HG03432 (cell line): ENCODE data around the gene ARL15.
A peak's percentile ranks its signal among the peaks of the same experiment; 100 is the strongest.

Experiments used
- ATAC-seq: cut with Tn5 transposase; IDR thresholded peaks from one replicate; pipeline ENCODE4 v1.9.1; 2021; ENCODE audit warnings: mild to moderate bottlenecking, moderate library complexity; ENCODE audit not compliant: unreplicated experiment

ARL15 gene

DNA sequence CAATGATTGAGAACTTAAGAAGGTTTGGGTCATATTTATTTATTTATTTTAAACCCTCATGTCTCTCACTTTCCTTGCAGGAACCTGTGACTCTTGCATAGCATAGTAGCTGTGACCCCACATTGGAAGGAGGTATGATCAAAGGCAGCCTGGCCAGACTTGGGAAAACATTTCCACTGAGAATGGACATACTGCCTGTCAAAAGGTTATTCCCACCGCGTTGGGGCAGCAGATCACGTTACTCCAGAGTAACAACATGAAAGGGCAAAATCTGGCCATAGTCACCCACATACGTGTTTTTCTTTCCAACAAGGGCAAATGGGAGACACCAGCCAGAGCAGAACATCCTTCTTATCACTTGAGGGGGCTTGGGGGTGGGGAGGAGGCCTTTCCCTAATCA, 95.7 kb downstream of the ARL15 start:
- ATAC-seq, result no peak

DNA sequence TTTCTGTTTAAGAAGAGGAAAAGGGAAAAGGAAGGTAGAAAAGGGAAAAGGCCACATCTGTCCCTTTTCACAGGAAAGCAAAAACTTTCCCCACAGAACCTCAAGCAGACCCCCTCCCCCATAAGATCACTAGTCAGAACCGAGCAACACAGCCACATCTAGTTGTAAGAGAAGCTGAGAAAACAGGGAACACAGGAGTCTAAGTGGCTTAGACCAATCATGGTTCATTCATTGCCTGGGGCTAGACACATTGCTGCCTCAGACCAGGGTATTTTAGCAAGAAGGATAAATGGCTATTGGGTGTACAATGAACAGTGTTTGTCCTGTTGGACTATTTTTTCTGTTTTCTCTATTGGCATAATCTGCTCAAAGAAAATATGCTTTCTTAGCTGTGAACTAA, 98.0 kb downstream of the ARL15 start:
- ATAC-seq, result no peak

DNA sequence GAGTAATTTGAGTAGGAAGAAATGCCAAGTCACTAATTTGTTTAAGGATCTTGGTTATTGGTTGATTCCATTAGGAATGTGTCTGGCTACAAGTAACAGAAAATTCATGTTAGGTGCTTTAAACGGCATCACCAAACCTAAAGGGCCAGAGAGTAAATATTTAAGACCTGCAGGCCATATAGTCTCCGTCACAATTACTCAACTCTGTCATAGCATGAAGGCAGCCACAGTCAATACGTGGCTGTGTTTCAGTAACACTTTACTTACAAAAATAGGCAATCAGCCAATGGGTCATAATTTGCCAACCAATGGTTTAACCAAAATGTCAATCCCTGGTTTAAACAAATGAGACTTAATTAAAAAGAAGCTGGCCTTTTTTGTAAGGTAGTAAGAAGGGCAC, 98.5 kb downstream of the ARL15 start:
- ATAC-seq, result no peak

DNA sequence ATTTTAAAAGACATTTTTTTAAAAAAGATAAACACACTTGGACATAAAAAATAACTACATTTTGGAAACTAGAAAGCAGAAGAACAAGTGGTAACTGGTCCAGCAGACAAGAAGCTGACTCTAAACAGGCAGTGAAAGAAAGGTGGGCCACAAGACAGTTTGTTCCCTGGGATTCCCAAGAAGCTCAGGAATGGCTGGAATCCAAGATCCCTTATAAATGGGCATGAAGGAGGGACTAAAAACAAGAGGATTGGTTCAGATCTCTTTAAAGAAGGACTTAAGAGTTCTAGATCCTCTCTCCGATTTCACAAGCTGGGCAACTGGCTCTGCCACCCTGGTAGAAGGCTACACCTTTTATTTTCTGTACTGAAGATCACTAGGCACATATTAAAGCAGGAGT, 102.8 kb downstream of the ARL15 start:
- ATAC-seq, result no peak

DNA sequence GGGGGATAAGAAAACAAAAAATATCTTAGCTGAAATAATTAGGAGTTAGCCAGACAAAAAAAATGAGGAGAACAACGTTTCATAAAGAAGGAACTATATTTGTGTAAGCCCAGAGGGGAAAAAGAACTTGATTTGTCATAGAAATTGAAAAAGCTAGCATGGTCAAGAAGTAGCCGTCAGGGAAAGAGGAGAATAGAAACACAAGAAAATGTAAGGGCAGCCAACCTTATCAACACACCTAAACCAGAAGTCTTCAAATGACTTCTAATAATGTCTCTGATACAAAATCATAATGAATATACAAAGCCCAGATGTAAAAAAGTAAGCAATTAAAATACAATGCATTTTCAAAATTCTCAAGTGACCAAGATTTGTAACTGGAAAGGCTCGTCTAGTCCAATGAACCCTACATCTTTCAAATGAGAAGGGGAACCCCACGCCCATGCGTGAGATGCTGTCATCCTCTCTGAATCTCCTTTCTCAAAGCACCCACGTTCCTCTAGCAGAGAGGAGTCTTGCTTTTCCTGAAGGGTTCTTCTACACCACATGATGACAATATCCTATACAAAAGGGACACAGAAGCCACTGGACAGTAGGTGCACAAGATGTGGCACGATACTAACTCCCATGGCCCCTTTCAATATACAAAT, 103.7 kb downstream of the ARL15 start:
- ATAC-seq, result no peak

DNA sequence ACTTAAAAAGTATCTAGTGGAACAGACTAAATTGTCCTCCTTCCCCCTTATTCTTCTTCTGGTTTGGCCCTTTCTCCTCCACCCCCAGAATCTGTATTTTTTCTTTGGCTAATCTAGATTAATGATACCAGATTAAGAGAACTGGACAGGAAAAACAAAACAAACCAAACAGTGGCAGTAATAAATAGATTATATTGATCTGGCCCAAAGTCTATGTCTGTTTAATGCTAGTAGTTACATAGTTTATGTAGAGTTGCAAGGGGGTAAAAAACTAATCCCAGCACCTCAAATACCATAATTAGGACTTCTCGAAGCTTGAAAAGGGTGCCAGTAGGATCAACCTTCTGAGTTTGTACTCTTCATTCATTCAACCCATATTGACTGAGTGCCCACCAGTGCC, 104.5 kb downstream of the ARL15 start:
- ATAC-seq, result no peak

DNA sequence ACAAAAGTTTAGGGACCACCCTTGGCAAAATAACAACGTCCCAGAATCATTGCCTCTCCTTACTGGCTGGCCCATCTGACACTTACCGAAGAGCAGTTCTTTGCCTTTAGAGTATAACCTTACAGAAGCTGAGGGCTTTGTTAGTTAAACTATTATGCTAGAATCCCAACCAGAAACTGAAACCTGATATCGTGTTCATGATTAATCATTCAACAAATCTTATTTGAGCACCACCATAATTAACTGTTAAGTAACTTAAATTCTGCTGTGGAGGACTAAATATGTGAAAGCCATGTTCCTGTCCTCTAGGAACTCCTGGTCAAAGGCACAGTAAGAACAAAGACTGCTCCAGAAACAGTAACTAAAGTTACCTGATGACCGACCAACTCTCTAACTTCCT, 104.9 kb downstream of the ARL15 start:
- no peak for ATAC-seq

DNA sequence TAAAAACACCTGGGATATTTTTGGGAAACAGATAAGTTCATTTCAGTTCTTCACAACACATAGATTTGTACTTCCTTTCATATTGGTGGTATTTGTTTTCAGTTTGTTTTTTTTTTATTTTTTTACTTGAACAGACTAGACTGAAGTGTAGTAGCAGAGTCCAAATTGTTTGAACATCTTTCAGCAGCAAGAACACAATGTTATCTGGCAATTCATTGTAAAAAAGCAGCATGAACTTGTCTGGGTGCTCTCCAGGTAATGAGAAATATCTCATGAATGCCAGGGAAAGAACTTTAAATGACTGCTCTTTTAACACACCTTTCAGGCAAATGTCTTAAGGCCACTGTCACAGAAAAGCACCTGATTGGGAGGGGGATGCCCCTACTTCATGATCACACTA, 113.4 kb downstream of the ARL15 start:
- ATAC-seq, result no peak

DNA sequence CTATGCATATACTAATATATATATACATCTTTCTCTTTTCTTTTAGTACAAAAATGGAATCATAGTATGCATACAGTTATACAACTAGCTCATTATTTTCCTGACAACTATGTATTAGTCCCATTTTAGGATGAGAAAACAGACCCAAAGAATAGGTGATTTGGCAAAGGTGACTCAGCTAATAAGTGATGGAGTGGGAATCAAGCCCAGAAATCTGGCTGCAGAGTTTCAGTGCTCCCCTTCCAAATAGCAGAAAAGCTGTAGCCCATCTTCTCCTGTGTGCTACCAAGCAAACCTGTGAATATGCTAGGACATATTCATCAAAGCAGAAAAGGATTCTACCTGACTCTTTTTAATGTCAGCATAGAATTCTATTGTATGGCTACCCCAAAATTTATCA, 114.7 kb downstream of the ARL15 start:
- no peak for ATAC-seq

DNA sequence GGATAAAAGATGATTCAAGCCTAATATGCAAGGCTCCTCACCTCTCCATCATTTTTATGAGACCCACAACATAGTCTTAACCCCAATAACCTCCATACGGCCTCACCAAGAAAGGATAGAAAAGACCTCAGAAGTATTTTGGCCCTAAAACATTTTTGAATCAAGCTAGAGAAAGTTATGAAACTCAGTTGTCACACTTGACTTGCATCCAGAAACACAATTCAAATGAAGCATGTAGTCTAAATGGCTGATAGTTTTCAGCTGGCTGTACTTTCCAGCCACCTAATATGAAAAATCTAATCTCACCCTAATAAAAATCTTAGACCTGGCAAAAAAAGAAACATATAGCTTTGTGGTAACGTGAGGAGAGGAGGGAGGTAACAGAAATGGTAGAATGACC, 116.1 kb downstream of the ARL15 start:
- no peak for ATAC-seq

DNA sequence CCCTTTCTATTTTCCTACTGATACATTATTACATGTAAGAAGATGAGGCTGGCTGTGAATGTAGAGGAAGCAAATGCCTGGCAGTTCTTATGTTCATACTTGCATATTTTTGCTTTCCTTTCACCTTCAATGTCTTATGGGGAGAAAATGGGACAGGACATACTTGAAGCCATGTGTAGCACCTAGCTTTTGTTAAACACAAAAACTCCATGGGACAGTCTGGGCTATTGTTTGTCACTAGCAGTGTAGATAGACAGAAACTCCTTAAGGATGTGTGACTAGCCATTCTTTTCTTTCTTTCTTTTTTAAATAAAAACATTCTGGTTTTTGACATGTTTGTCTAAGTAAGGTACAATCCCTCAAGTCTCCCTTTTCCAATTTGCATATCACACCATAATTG, 122.7 kb downstream of the ARL15 start:
- ATAC-seq, result no peak

DNA sequence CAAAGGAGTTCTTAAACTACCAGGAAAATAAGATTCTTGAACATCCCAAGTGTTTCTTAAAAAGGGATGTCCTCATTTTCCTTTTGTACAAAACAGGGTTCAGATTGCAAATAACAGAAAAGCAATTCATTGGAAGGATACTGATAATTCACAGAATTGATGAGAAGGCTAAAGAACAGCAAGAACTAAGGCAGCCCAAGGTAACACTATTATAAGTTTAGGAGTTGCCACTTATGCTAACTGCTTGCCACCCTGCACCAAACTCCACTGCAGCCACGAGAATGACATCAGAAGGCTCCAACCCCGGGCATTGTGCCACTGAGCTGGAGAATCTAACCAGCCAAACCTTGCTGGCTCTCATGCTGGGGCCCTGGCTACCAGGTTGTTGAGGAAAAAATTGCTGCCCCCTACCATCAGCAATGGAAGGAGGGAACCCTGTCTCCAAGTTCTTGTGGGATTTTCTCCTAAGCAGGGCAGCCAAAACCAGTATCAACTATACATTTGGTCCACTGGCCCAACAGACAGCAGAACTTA, 123.4 kb downstream of the ARL15 start:
- no peak for ATAC-seq

DNA sequence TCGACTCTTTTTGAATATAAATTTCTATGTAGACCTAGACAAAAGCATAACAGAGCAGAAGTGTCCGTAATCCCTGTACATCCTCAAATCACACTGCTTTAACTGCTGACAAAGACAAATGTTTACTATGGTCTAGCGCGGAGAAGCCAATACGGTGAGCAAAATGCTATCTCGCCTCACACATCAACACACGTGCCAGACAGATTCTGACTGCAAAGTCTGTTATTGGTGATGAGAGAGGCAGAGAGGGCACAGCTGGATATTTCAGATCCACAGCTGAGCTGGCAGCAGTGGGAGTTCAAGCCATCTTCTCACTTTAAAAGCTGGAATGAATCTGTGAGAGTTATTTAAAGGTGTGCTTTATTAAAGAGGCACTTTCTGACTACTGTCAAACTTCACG, 124.3 kb downstream of the ARL15 start:
- ATAC-seq, result no peak

DNA sequence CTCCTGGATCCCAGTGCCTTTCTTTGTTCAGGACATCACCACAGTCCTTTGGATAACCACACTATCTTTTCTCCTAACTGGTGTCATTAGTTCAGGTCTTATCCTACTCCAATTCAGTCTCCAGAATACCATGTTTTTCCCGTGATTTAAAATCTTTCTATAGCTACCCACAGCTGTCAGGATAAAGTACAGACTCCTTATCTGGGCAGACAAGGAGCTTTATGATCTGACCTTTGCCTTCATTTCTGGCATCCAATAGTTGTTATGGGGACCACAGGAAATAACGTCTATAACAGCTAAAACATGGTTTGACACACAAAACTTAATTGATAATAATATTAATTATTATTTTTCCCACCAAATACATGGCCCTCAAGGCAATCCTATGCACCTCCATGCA, 125.6 kb downstream of the ARL15 start:
- ATAC-seq, result no peak

DNA sequence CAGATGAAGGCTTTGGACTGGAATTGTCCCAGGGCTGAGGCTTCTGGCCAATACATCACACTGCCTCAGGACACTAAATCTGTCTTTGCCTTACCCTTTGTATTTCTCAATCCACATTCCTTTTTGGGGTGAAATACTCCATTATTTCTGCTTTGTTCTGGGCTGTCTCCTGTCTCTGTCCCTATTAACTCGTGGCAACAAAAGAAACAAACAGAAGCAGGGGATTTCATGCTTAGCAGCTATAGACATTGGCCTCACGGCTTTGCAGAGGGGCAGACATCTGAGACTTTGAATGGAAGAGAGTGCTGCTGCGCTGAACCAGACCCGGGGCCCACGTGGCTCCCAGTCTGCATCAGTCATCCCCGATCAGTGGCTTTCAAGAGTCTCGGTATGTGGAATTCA, 129.7 kb downstream of the ARL15 start:
- ATAC-seq, result no peak

DNA sequence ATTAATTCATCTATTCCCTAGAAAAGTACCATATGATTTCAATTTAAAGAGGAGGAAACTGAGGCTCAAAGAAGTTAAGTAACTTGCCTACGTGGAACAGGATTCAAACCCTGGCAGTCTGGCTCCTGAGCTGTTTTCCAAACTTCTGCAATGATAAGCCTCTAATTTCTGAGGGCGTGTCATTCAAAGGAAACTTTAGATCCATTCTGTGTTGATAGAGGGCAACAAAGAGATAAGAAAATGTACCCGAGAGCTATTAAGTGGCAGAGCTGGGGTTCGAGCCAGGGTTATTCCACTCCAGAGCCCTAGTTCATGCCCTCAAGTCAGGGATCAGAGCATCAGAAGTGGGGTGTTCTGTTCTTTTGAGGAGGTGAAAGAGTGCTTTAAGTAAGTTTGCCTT, 131.4 kb downstream of the ARL15 start:
- ATAC-seq, result no peak

DNA sequence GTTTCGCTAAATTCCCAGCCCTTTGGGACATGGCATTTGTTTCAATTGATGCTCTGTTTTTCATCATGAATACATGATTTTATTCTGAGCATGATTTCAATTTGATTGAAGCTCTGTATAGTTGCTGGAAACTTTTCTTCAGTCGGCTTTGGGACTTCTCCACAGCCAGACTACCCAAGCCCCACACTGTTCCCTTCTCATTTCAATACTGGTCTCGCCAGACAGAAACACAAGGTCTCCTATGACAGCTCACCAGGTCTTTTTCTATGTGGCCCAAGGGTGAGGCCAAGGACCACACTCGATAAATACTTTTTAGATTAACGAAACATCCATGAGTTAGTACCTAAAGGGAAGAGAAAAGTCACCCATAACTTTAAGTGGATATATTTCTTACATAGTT, 132.2 kb downstream of the ARL15 start:
- ATAC-seq, result no peak

DNA sequence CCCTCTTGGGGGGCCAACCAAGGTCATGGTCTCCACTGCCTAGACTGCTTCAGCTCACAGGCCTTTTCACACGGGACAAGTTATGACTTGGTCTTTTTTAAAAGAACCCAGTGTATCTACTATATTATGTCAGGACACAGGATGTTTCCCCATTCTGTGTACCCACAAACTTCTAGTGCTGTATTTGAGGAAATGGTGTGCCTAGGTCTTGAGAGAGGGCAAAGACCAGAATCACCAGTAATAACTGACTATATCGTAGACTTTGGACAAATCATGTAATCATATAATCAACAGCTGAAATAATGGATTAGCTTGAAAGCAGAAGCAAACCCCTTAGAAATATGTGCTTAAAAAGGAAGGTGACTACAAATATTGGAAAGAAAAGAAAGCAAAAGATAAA, 133.3 kb downstream of the ARL15 start:
- no peak for ATAC-seq

DNA sequence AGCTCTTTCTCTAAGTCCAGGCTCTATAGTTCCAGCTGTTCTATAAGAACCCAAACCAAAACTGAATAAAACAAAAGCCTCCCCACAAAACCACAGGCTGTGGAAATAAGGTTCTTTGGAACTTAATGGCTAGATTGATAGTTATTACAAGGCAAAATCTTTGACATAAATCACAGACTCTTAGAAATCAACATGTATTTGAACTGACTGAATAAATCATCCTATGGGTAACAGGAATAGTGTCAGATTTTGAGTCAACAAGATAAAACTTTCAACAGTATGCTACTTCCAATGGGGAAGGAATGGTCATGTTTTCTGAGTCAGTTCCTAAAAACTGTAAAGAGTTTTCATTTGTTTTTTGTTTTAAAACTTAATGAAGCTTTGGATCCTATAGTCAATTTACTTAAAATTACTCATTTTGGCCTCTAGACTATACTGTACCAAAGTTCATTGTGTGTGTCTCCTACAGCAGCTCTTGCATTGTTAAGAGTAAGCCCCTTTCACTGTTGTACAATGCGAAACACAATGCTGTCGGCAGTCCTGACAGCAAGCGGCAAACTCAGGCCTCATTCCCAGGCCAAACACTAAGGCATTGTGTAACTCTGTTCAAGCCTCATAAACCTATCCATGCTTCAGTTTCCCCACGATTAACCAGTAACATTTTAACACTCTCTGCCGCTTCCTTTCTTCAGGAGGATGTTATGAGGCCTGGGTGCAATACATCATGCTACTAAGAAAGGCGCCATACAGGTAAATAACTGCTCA, 134.1 kb downstream of the ARL15 start:
- ATAC-seq, result no peak

DNA sequence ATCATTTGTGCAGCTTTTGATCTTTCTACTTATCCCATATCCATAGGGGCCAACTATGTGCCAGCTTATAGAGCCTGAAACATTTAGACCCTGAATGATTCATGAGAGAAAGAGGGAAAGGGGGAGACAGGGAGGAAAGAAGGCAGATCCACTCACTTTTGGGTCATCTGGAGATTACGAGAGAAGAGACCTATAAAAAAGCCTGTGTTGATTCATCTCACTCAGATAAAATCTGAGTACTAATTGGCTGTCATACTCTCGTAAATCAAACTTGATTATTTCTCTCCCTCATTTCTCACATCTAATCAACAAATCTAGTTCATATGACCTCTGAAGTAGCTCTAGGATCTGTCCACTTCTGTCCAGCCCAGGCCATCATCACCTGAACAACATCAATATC, 137.1 kb downstream of the ARL15 start:
- ATAC-seq, result no peak

DNA sequence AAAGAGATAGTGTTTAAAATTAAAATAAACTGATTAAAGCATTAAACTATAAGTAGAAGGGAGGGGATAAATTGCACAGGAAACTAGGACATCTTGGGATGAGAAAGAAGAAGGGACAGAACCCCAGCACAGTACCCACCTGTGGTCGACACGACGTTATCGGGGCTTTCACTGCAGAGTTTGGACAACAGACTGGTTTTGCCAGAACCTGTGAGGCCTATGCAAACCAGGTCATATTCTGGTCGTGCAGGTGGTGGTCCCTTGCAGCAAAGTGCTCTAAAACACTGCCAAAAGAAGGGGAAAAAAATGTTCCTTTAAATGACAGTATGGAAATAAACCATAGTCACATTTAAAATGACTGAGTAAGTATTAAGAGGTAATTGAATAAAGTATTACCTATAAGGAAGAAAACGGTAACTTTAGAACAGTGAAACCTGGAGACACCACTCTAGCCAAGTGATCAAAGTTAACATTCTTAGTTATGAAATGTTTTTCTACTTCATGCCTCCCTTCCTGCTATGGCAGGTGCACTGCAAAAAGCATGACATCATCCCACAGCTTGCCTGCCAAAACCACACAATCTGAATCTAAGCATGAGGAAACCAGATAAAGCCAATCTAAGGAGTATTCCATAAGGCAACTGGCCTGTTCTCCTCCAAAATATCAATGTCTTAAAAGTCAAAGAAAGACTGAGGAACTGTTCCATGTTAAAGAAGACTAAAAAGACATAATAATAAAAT, 138.6 kb downstream of the ARL15 start:
- peak; percentile 45 for ATAC-seq

DNA sequence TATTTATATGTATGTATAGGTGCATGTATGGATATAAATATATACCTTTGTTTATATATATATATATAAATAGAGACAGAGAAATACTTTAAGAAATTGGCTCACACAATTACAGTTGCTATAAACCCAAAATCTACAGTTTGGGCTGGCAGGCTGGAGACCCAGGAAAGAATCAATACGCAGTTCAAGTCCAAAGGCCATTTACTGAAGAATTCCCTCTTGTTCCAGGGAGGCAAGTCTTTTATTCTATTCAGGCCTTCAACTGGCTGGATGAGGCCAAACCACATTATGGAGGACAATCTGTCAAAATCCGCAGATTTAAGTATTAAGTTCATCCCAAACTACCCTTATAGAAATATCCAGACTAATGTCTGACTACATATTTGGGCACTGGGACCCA, 144.7 kb downstream of the ARL15 start:
- no peak for ATAC-seq
